ENCODE data around the gene HCAR3.

The HCAR3 gene

DNA sequence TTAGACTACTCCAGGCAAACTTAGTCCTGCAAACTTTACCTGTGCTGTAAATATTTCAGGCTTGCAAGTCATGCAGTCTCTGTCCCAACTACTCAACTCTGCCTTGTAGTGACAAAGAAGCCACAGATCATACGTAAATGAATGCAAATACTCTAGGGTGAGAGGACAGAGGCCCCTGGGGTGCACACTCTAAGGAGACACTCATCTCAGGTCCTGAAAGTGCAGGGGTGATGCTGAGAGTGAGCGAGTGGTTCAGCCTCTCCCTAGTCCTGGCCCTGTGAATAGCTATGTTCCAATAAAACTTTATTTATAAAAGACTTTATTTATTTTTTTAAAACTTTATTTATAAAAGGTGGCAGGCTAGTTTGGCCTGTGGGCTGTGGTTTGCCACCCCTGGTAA, 48.3 kb downstream of the HCAR3 start:
- no peak for DNase-seq

DNA sequence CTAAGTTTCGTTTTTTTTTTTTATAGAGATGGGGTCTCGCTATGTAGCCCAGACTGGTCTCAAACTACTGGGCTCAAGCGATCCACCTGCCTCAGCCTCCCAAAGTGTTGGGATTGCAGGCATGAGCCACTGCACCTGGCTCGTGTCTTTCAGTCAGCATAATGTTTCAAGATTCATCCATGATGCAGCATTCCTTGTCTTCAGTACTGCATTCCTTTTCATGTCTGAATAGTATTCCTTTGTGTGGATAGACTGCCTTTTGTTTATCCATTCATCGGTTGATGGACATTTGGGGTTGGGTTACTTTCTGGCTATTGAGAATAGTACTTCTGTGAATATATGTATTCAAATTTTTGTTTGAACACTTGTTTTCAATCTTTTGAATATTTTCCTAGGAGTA, 50.9 kb downstream of the HCAR3 start:
- no peak for DNase-seq

DNA sequence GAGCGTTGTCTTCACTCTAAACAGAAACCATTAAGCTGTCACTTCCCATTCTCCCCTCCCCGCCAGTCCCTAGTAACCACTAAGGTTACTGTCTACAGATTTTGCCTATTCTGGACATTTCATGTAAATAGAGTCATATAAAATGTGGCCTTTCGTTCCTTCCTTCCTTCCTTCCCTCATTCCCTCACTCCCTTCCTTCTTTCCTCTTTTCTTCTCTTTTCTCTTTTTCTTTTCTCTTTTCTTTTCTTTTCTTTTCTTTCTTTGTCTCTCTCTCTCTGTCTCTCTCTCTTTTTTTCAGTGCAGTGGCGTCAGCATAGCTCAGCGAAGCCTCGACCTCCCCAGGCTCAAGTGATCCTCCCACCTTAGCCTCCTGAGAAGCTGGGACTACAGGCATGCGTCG, 51.3 kb downstream of the HCAR3 start:
- DNase-seq: no peak
